ENCODE results near the gene PTAFR.
A peak's percentile ranks its signal among the peaks of the same experiment; 100 is the strongest.
"Not testable (repeated sequence)": the region's sequence is repeated elsewhere in the genome, so short reads cannot be mapped to it uniquely, and the experiment has no call there.

PTAFR gene

DNA sequence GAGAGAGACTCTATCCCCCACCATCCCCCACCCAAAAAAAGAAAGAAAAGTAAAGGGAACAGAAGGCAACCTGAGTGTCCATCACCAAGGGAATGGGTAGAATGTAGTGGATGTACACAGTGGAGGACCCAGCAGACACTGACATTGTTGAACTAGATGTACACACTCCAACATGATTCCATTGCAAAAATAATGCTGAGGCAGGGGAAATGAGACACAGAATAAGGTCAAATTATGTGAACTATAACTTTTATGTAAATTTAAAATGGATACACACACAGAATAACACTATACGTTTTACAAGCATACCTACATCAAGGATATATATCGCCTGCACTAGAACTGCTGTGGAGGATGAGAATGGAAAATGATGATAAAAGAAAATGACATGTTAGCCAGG is 34.8 kb downstream of the PTAFR start:
- no peak for DNase-seq

DNA sequence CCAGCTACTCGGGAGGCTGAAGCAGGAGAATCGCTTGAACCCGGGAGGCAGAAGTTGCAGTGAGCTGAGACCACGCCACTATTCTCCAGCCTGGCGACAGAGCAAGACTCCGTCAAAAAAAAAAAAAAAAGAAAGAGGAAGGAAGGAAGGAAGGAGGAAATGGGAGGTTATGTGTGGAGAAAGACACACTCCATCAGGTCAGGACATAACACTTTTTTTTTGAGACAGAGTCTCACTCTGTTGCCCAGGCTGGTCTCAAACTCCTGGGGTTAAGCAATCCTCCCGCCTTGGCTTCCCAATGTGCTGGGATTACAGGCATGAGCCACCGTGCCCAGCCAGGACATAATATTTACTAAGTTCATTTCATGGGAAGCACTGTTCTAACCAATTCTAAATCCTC is 36.6 kb downstream of the PTAFR start:
- DNase-seq: not testable (repeated sequence)

DNA sequence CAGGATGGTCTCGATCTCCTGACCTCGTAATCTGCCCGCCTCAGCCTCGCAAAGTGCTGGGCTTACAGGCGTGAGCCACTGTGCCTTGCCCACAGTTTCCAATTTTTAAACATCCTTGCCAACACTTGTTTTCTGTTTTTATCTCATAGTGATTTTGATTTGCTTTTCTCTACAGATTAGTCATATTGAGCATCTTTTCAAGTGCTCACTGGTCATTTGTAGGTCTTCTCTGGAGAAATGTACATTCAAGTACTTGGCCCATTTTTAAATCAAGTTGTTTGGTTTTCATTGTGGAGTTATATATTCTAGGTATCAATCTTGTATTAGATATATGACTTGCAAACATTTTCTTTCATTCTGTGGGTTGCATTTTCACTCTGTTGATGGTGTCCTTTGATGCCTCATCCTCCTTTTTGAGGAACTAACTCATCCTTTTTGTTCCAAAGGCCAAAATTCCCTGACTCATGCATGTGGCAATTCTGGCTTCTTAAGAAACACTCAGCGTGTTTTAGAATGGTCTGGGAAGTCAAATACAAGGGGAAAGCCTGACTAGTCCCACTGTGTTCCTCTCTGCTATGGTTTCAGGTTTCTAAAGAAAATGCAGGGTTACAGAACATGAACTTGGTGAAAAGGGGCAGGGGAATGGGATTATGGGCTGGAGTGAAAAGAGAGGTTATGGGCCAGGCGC is 37.3 kb downstream of the PTAFR start:
- DNase-seq: no peak

DNA sequence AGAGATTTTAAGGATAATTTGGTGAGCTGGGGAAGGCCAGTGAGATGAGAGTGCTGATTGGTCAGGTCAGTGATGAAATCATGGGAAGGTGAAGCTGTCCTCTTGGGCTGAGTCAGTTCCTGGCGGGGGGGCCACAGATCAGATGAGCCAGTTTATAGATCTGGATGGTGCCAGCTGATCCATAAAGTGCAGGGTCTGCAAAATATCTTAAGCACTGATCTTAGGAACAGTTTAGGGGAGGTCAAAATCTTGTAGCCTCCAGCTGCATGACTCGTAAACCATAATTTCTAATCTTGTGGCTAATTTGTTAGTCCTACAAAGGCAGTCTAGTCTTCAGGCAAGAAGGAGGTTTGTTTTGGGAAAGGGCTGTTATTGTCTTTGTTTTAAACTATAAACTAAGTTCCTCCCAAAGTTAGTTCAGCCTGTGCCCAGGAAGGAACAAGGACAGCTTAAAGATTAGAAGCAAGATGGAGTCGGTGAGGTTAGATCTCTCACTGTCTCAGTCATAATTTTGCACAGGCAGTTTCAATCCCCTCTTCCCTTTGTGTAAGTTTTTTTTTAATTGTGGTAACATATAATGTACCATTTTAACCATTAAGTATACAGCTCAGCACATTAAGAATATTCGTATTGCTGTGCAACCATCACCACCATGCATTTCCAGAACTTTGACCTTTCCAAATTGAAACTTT is 39.4 kb downstream of the PTAFR start:
- DNase-seq: no peak

GRCh38 chr1:28136169-28136921 is 40.1 kb downstream of the PTAFR start:
- DNase-seq: no peak

GRCh38 chr1:28135371-28136168 is 40.9 kb downstream of the PTAFR start:
- no peak for DNase-seq

DNA sequence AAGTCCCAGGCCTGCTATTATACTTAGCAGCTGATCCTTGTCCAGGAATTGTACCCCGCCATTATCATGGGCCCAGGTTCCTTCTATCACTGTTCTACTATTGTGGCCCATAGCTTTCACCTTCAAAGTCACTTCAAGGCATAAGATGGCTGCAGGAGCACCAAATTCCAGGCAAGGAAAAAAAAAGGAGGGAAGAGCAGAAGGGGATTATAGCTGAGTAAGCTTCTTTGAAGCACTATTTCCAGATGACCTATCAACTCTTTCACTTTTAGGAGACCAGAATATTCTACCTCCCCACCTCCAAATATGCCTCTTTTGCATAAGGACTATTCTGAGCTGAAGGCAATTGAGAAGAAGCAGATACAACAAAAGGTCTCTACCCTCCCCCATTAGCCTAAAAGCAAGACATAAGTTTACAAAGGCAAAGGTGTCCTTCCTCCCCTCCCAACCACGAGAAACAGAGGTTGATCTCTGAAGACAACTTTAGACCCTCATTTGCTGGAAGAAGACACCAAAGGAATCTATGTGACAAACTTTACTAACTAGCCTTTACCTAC is 41.8 kb downstream of the PTAFR start:
- no peak for DNase-seq

DNA sequence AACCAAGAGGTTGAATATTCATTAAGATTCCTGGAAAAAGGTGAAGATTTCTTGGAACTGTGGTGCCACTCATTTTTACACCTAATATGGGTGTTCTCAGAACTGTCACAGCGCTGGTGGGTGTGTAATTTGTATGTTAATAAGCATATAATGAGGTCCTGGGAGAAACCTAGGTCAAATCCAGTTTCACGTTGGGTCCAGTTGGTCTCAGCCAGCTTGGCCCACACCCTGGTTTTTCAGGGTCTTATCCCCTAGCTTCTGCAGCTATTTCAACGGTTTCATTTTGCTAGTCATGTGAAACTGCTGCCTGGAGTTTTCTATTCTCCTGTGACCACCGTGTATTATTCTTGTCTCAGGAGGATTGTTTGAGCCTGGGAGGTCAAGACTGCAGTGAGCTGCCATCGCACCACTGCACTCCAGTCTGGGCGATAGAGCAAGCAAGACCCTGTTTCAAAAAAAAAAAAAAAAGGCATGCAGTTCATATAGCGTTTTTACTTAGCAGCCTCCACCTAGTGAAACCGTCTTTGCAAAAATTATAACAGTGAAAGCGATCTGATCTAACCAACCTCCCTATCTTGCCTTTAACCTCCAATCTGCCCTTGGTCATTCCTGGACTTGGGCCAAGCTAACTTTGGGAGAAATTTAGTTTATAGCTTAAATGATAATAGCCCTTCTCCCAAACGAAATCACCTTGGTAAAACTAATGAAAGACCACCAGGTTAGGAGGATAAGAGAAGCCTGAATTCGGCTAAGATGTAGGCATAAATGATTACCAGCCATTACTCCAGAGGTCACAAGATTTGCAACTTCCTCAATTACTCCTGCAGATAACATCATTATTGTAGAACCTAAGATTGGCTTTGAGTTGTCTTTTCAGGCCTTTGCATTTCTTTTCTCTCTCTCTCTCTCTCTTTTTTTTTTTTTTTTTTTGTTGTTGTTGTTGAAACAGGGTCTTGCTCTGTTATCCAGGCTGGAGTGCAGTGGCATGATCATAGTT is 44.0 kb downstream of the PTAFR start:
- DNase-seq: no peak

DNA sequence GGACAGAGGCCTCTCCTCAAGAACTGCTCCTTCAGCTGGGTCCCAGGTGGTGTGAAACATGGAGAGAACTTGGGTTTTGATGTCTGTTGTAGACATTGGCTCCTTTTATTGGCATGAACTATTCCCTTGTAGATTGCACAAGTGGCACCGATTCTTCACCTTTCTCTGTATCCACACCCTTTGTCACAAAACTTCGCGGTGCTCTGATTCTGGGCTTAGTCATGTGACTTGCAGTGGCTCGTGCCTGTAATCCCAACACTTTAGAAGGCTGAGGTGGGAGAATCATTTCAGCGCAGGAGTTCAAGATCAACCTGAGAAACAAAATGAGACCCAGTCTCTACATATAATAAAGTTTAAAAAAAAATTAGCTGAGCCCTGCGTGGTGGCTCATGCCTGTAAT is 45.6 kb downstream of the PTAFR start:
- DNase-seq: no peak

GRCh38 chr1:28129150-28129549 is 47.3 kb downstream of the PTAFR start:
- no peak for DNase-seq

DNA sequence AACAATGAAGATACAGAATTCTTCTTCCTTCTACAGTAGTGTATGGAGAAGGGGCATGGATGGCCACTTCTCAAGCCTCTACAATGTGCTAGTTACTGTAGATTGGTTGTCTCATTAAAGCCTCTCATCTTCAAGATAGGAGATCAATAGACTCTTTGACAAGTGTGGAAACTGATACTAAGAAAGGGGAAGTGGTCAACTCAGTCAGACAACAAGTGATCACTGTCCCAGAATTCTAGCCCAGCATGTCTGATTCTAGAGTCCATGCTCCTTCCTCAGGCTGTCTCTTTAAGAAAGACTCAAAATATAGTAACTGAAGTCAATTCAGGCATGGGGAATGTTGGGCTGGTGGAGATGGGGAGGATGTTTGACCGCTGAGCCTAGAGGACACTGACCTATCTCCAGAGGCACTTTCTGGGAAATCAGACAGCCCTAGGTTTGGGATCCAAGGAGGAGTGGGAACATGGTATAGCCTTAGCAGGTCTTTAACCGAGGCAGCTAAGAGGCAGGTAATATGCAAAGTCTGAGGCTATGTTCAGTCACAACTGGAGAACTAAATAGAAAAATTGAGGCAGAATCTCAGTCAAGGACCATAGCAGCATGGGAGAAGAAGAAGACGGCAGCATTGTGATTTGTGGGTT is 48.8 kb downstream of the PTAFR start:
- DNase-seq: no peak

GRCh38 chr1:28126783-28127490 is 49.6 kb downstream of the PTAFR start:
- no peak for DNase-seq

- DNase-seq: no peak
These were observed 50.3 kb downstream of the PTAFR start for GRCh38 chr1:28126212-28126611.

GRCh38 chr1:28123461-28123961 is 53.0 kb downstream of the PTAFR start:
- no peak for DNase-seq

DNA sequence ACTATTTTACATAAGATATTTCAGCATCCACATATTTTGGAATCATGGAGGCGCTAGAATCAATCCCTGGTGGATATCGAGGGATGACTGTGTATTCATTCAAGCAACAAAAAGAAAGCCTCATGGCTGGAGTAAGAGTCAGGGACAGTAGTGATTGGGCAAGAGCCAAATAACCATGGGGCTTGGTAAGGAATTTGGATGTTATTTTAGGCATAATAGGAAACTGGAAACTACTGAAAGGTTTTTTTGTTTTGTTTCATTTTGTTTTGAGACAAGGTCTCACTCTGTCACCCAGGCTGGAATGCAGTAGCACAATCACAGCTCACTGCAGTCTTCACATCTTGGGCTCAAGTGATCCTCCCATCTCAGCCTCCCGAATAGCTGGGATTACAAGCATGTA is 54.3 kb downstream of the PTAFR start:
- DNase-seq: no peak

- DNase-seq: no peak
These were observed 56.9 kb downstream of the PTAFR start for GRCh38 chr1:28119556-28119955.

DNA sequence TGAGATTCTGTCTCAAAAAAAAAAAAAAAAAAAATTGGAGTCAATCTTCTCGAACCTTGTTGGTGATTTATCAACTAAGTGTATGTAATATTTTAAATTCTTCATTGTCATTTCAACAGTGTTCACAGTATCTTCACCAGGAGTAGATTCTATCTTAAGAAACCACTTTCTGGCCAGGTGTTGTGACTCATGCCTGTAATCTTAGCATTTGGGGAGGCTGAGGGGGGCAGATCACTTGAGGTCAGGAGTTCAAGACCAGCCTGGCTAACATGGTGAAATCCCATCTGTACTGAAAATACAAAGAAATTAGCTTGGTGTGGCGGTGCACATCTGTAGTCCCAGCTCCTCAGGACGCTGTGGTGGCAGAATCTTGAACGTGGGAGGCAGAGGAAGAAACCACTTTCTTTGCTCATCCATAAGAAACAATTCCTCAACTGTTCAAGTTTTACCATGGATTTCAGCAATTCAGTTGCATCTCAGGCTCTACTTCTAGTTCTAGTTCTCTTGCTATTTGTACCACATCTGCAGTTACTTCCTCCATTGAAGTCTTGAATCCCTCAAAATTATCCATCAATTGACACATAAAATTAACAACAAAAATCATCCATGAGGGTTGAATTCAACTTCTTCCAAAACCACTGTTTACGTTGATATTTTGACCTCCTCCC is 57.7 kb downstream of the PTAFR start:
- DNase-seq: no peak

DNA sequence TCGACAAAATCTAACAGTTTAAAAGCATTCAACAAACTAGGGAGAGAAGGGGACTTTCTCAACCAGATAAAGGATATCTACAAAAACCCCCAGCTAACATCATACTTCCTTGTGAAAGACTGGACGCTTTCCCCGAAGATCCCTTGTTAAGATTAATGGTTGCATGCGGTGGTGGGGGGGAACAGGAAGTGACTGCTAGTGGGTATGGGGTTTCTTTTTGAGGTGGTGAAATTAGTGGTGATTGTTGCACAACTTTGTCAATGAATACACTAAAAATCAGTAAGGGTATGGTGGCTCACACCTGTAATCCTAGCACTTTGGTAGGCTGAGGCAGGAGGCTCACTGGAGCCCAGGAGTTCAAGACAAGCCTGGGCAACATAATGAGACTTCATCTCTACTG is 61.2 kb downstream of the PTAFR start:
- peak; percentile 31 for DNase-seq

DNA sequence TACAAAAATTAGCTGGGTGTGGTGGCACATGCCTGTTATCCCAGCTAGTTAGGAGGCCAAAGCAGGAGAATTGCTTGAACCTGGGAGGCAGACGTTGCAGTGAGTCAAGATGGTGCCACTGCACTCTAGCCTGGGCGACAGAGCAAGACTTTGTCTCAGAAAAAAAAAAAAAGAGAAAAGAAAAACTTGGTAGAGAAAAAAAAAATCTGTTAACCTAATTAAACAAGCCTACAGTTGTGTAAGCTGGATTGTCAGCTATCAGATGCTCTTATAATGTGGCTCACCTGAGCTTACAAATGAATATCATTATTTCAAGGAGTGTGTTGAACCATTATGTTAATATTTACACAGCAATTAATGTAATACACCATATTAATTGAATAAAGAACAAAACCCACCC is 61.6 kb downstream of the PTAFR start:
- no peak for DNase-seq

- no peak for DNase-seq
These were observed 63.3 kb downstream of the PTAFR start for GRCh38 chr1:28113242-28113572.
